Transverse colon (tissue), 4 donors: ENCODE results near the gene CABS1. TPM values are rescaled to one million over a fixed set of nuclear protein-coding genes. Genes with fewer than 3 reads are reported as not detected.

Experiments used
- DNase-seq: peaks from one replicate; pipeline ENCODE4 v3.0.0-alpha.2; 2019
- H3K27ac ChIP-seq, 4 donors: fragments of 200-600 bp; sonication (generic); 2 replicates each; pipeline ENCODE4 v1.5.1; 2016 to 2018; ENCODE audit warnings: inconsistent platforms in 4 of 4
- H3K27me3 ChIP-seq: fragments of 200-600 bp; sonication (generic); 2 replicates; pipeline ENCODE4 v1.5.1; 2017; ENCODE audit warnings: inconsistent platforms
- H3K36me3 ChIP-seq, 4 donors: fragments of 200-600 bp; sonication (generic); 2 replicates each; pipeline ENCODE4 v1.5.1; 2017 to 2019; ENCODE audit warnings: inconsistent platforms in 4 of 4
- H3K4me1 ChIP-seq, 4 donors: fragments of 200-600 bp; sonication (generic); 2 replicates each; pipeline ENCODE4 v1.5.1; 2017 to 2020; ENCODE audit warnings: inconsistent platforms in 4 of 4
- H3K4me3 ChIP-seq, 4 donors: fragments of 200-600 bp; sonication (generic); 1 replicate in 1 of 4; 2 replicates in 3 of 4; pipeline versions ENCODE4 v1.5.1 to v1.6.1; 2017 to 2019; ENCODE audit warnings: inconsistent platforms in 4 of 4
- H3K9me3 ChIP-seq, 2 donors: fragments of 200-600 bp; sonication (generic); 2 replicates each; pipeline ENCODE4 v1.5.1; 2017 to 2019; ENCODE audit warnings: inconsistent platforms in 2 of 2
- CTCF ChIP-seq, 5 experiments: fragments of 200-600 bp in 3 of 5; fragments of 450-650 bp in 2 of 5; sonication (generic) in 3 of 5; IDR thresholded peaks; 1 replicate in 2 of 5; 2 replicates in 3 of 5; pipeline ENCODE4 v1.5.1; 2016 to 2017; ENCODE audit warnings: antibody characterized with exemption in 5 of 5, inconsistent platforms in 3 of 5, mild to moderate bottlenecking in 2 of 5, moderate library complexity in 1 of 5
- EP300 ChIP-seq: sonication (generic); formaldehyde crosslinking; IDR thresholded peaks from one replicate; pipeline ENCODE4 v1.6.1; 2017; ENCODE audit warnings: antibody characterized with exemption, low read depth
- POLR2A ChIP-seq: fragments of 450-650 bp; IDR thresholded peaks from one replicate; pipeline ENCODE4 v1.6.1; 2016; ENCODE audit warnings: antibody characterized with exemption, mild to moderate bottlenecking, moderate library complexity
- POLR2AphosphoS5 ChIP-seq, 3 donors: sonication (generic); formaldehyde crosslinking; IDR thresholded peaks; one replicate each; pipeline ENCODE4 v1.6.1; 2016; ENCODE audit warnings: antibody characterized with exemption in 3 of 3
- WGBS, 2 donors: methylation state at CpG; one replicate each; pipeline ENCODE4 v1.1.5; 2018; ENCODE audit warnings: low coverage in 1 of 2; 5-methylcytosine and 5-hydroxymethylcytosine counted together
- in situ Hi-C, 4 donors: fragments of 200-750 bp; cut with MboI; loops; one replicate each; pipeline versions ENCODE4 v1.15.0 to v1.15.1; 2017; ENCODE audit warnings: low sequenced_read_pairs in 3 of 4, low pct_ligation_motif_present in 1 of 4, low pct_unique_long_range_greater_than_20kb in 1 of 4
- intact Hi-C: fragments of 100-400 bp; cut with DNase I; formaldehyde crosslinking; loops from one replicate; pipeline ENCODE4 v1.15.1; 2023; ENCODE audit warnings: low total_unique reads
- total RNA-seq, 4 donors: library from RNA; depleted of rRNA; stranded (reverse); fragments of >200 nt; gene quantifications; one replicate each; pipeline ENCODE4 v1.1.0, GENCODE V29; 2016

CABS1 gene
- total RNA-seq, 4 donors from 2014 or later, result not detected

- H3K4me3 ChIP-seq, result no peak overlapping the region
- no peaks in the 10 kb centered on the region for H3K9me3 ChIP-seq
- H3K27me3 ChIP-seq, result no peaks in the 10 kb centered on the region
- intact Hi-C loops (no loop called here), in situ Hi-C loops (no loop called here)
- no peak for DNase-seq
- no peak overlapping the region for H3K27ac ChIP-seq
- TF ChIP-seq POLR2A (no peak), EP300 (no peak), POLR2AphosphoS5 (IDR thresholded peaks at IDR 0.05) (no peak), CTCF (IDR thresholded peaks at IDR 0.05) (no peak)
- 51 to 62% methylated on average over 4 of the region's 4 CpGs for WGBS, 2 donors
- H3K4me1 ChIP-seq, result no peaks in the 10 kb centered on the region
- no peaks in the 10 kb centered on the region for H3K36me3 ChIP-seq
Measured at GRCh38 chr4:70305601-70306000, 29.2 kb upstream of the CABS1 start.

DNA sequence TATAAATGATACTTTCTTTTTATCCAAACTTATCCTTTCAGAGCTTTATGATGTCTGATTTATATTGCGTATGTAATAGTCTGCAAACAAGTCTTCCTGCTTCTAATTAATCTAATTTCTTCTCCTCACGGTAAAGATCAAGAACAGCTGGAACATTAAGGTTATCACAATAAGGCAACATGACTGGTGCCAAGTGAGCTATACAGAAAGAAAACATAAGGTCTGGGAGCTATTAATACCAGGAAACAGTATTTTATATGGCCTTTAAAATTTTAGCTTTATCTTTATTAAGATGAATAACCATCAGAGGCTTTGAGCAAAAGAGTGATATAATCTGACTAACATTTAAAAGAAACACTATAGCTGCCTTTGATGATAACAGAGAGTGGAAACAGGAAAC, 28.7 kb upstream of the CABS1 start:
- intact Hi-C loops, result no loop called here
- Histone ChIP-seq H3K4me1 (no peaks in the 10 kb centered on the region), H3K36me3 (no peaks in the 10 kb centered on the region), H3K9me3 (no peaks in the 10 kb centered on the region), H3K27ac (no peak overlapping the region), H3K27me3 (no peaks in the 10 kb centered on the region), H3K4me3 (no peak overlapping the region)
- no peak for DNase-seq
- in situ Hi-C loops, result no loop called here
- 13 to 62% methylated on average over 2 of the region's 2 CpGs for WGBS, 2 donors
- TF ChIP-seq POLR2AphosphoS5 (IDR thresholded peaks at IDR 0.05) (no peak), CTCF (IDR thresholded peaks at IDR 0.05) (no peak), POLR2A (no peak), EP300 (no peak)

GRCh38 chr4:70313736-70314135, 21.0 kb upstream of the CABS1 start:
- Histone ChIP-seq H3K9me3 (no peaks in the 10 kb centered on the region), H3K27ac (no peak overlapping the region), H3K27me3 (no peaks in the 10 kb centered on the region), H3K4me1 (no peaks in the 10 kb centered on the region), H3K4me3 (no peak overlapping the region), H3K36me3 (no peaks in the 10 kb centered on the region)
- no peak for TF ChIP-seq EP300
- TF ChIP-seq POLR2AphosphoS5 (IDR thresholded peaks at IDR 0.05), result no peak
- TF ChIP-seq POLR2A, result no peak
- TF ChIP-seq CTCF (IDR thresholded peaks at IDR 0.05), result no peak
- DNase-seq, result no peak
- intact Hi-C loops (no loop called here), in situ Hi-C loops (no loop called here)

GRCh38 chr4:70315928-70316327, 18.9 kb upstream of the CABS1 start:
- Histone ChIP-seq H3K27ac (no peak overlapping the region), H3K4me1 (no peaks in the 10 kb centered on the region), H3K36me3 (no peaks in the 10 kb centered on the region), H3K4me3 (no peak overlapping the region), H3K27me3 (no peaks in the 10 kb centered on the region), H3K9me3 (no peaks in the 10 kb centered on the region)
- in situ Hi-C loops (no loop called here), intact Hi-C loops (no loop called here)
- no peak for TF ChIP-seq EP300
- TF ChIP-seq POLR2A, result no peak
- no peak for TF ChIP-seq POLR2AphosphoS5 (IDR thresholded peaks at IDR 0.05)
- no peak for TF ChIP-seq CTCF (IDR thresholded peaks at IDR 0.05)
- WGBS, 2 donors, result 10 to 20% methylated on average over 1 of the region's 1 CpG
- no peak for DNase-seq
